Measurements from ENCODE around the gene DDR1. TPM values are rescaled to one million over a fixed set of nuclear protein-coding genes. Genes with fewer than 3 reads are reported as not detected.

Gene DDR1
- total and polyA plus RNA-seq, 2 experiments from 2014 or later, result 58.3 to 154 TPM

DNA sequence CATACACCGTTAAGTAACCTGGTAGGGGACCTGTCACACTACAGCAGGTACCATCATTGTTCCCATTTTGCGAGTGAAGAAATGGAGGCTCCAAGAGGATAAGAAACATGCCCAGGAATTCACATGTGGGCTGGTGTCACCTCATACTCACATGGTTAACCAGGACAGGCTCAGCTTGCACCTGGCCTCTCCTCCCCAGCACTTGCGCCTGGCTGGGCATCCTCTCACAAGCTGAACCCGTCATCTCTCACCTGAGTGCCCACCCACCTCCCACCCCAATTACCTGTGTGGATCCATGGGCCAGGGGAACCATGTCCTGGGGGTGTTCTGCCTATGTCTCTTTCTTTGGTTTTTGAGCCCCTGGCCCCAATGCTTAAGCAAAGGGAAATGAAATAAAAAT, 46.2 kb downstream of the DDR1 start:
- no peak overlapping the region for H3K27ac ChIP-seq (ENCODE audit: low read depth)
- Mint-ChIP-seq H3K4me1 (peaks cover 3% of the 10 kb centered on the region; the same call in 1 of the 3 replicates), H3K9me3 (peaks cover 14% of the 10 kb centered on the region), H3K27me3 (ENCODE audit: insufficient read depth, low read depth, poor library complexity) (peaks cover 12% of the 10 kb centered on the region), H3K27ac (no peak overlapping the region), H3K4me3 (no peak overlapping the region), H3K36me3 (ENCODE audit: low read depth) (peaks cover 32% of the 10 kb centered on the region)
- ATAC-seq (no peak), DNase-seq (ENCODE audit: low spot score) (no peak)
- no peaks in the 10 kb centered on the region for H4K20me1 ChIP-seq (replicated peaks; ENCODE audit: insufficient read depth)
- no peak for TF ChIP-seq POLR2AphosphoS5 (IDR thresholded peaks at IDR 0.05; ENCODE audit: low read depth)
- TF ChIP-seq EZH2phosphoT487 (IDR thresholded peaks at IDR 0.05; ENCODE audit: unreplicated experiment), result no peak
- TF ChIP-seq ZNF331 (CRISPR knock-in tag; IDR thresholded peaks at IDR 0.05; ENCODE audit: low read depth), result no peak
- no peak for TF ChIP-seq ZNF114 (CRISPR knock-in tag; IDR thresholded peaks at IDR 0.05)
- TF ChIP-seq NANOG (IDR thresholded peaks at IDR 0.05; ENCODE audit: borderline replicate concordance), result no peak
- no peak for TF ChIP-seq JUNB (IDR thresholded peaks at IDR 0.05; ENCODE audit: unreplicated experiment)
- no peak for TF ChIP-seq CREB1 (CRISPR knock-in tag; IDR thresholded peaks at IDR 0.05; ENCODE audit: low read depth)
- no peak for TF ChIP-seq STAT1 (IDR thresholded peaks at IDR 0.05; ENCODE audit: unreplicated experiment)
- TF ChIP-seq, protein P1, sequence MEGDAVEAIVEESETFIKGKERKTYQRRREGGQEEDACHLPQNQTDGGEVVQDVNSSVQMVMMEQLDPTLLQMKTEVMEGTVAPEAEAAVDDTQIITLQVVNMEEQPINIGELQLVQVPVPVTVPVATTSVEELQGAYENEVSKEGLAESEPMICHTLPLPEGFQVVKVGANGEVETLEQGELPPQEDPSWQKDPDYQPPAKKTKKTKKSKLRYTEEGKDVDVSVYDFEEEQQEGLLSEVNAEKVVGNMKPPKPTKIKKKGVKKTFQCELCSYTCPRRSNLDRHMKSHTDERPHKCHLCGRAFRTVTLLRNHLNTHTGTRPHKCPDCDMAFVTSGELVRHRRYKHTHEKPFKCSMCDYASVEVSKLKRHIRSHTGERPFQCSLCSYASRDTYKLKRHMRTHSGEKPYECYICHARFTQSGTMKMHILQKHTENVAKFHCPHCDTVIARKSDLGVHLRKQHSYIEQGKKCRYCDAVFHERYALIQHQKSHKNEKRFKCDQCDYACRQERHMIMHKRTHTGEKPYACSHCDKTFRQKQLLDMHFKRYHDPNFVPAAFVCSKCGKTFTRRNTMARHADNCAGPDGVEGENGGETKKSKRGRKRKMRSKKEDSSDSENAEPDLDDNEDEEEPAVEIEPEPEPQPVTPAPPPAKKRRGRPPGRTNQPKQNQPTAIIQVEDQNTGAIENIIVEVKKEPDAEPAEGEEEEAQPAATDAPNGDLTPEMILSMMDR (conservative IDR thresholded peaks at IDR 0.05; ENCODE audit: low read depth in 2 of 2), result no peak
- TF ChIP-seq, protein P2, sequence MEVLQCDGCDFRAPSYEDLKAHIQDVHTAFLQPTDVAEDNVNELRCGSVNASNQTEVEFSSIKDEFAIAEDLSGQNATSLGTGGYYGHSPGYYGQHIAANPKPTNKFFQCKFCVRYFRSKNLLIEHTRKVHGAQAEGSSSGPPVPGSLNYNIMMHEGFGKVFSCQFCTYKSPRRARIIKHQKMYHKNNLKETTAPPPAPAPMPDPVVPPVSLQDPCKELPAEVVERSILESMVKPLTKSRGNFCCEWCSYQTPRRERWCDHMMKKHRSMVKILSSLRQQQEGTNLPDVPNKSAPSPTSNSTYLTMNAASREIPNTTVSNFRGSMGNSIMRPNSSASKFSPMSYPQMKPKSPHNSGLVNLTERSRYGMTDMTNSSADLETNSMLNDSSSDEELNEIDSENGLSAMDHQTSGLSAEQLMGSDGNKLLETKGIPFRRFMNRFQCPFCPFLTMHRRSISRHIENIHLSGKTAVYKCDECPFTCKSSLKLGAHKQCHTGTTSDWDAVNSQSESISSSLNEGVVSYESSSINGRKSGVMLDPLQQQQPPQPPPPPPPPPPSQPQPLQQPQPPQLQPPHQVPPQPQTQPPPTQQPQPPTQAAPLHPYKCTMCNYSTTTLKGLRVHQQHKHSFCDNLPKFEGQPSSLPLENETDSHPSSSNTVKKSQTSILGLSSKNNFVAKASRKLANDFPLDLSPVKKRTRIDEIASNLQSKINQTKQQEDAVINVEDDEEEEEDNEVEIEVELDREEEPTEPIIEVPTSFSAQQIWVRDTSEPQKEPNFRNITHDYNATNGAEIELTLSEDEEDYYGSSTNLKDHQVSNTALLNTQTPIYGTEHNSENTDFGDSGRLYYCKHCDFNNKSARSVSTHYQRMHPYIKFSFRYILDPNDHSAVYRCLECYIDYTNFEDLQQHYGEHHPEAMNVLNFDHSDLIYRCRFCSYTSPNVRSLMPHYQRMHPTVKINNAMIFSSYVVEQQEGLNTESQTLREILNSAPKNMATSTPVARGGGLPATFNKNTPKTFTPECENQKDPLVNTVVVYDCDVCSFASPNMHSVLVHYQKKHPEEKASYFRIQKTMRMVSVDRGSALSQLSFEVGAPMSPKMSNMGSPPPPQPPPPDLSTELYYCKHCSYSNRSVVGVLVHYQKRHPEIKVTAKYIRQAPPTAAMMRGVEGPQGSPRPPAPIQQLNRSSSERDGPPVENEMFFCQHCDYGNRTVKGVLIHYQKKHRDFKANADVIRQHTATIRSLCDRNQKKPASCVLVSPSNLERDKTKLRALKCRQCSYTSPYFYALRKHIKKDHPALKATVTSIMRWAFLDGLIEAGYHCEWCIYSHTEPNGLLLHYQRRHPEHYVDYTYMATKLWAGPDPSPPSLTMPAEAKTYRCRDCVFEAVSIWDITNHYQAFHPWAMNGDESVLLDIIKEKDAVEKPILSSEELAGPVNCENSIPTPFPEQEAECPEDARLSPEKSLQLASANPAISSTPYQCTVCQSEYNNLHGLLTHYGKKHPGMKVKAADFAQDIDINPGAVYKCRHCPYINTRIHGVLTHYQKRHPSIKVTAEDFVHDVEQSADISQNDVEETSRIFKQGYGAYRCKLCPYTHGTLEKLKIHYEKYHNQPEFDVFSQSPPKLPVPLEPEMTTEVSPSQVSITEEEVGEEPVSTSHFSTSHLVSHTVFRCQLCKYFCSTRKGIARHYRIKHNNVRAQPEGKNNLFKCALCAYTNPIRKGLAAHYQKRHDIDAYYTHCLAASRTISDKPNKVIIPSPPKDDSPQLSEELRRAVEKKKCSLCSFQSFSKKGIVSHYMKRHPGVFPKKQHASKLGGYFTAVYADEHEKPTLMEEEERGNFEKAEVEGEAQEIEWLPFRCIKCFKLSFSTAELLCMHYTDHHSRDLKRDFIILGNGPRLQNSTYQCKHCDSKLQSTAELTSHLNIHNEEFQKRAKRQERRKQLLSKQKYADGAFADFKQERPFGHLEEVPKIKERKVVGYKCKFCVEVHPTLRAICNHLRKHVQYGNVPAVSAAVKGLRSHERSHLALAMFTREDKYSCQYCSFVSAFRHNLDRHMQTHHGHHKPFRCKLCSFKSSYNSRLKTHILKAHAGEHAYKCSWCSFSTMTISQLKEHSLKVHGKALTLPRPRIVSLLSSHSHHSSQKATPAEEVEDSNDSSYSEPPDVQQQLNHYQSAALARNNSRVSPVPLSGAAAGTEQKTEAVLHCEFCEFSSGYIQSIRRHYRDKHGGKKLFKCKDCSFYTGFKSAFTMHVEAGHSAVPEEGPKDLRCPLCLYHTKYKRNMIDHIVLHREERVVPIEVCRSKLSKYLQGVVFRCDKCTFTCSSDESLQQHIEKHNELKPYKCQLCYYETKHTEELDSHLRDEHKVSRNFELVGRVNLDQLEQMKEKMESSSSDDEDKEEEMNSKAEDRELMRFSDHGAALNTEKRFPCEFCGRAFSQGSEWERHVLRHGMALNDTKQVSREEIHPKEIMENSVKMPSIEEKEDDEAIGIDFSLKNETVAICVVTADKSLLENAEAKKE (CRISPR knock-in tag; IDR thresholded peaks at IDR 0.05), result no peak
- TF ChIP-seq, protein P3, sequence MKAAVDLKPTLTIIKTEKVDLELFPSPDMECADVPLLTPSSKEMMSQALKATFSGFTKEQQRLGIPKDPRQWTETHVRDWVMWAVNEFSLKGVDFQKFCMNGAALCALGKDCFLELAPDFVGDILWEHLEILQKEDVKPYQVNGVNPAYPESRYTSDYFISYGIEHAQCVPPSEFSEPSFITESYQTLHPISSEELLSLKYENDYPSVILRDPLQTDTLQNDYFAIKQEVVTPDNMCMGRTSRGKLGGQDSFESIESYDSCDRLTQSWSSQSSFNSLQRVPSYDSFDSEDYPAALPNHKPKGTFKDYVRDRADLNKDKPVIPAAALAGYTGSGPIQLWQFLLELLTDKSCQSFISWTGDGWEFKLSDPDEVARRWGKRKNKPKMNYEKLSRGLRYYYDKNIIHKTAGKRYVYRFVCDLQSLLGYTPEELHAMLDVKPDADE (IDR thresholded peaks at IDR 0.05), result no peak
- TF ChIP-seq EZH2 (IDR thresholded peaks at IDR 0.05; ENCODE audit: low read depth, unreplicated experiment), result no peak
- TF ChIP-seq, protein P4, sequence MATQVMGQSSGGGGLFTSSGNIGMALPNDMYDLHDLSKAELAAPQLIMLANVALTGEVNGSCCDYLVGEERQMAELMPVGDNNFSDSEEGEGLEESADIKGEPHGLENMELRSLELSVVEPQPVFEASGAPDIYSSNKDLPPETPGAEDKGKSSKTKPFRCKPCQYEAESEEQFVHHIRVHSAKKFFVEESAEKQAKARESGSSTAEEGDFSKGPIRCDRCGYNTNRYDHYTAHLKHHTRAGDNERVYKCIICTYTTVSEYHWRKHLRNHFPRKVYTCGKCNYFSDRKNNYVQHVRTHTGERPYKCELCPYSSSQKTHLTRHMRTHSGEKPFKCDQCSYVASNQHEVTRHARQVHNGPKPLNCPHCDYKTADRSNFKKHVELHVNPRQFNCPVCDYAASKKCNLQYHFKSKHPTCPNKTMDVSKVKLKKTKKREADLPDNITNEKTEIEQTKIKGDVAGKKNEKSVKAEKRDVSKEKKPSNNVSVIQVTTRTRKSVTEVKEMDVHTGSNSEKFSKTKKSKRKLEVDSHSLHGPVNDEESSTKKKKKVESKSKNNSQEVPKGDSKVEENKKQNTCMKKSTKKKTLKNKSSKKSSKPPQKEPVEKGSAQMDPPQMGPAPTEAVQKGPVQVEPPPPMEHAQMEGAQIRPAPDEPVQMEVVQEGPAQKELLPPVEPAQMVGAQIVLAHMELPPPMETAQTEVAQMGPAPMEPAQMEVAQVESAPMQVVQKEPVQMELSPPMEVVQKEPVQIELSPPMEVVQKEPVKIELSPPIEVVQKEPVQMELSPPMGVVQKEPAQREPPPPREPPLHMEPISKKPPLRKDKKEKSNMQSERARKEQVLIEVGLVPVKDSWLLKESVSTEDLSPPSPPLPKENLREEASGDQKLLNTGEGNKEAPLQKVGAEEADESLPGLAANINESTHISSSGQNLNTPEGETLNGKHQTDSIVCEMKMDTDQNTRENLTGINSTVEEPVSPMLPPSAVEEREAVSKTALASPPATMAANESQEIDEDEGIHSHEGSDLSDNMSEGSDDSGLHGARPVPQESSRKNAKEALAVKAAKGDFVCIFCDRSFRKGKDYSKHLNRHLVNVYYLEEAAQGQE (IDR thresholded peaks at IDR 0.05; ENCODE audit: unreplicated experiment), result no peak
- H3K9me2 ChIP-seq (ENCODE audit: insufficient read depth), result no peaks in the 10 kb centered on the region
- H3K4me3 ChIP-seq, result no peak overlapping the region
- H3F3A ChIP-seq (replicated peaks; ENCODE audit: low read depth), result no peaks in the 10 kb centered on the region
- H3K27me3 ChIP-seq (ENCODE audit: insufficient read depth), result no peaks in the 10 kb centered on the region
- no peaks in the 10 kb centered on the region for H3K36me3 ChIP-seq (ENCODE audit: insufficient read depth)
- no peaks in the 10 kb centered on the region for H3K4me1 ChIP-seq (ENCODE audit: insufficient read depth)
- no peak overlapping the region for H3K4me2 ChIP-seq
- no peak overlapping the region for H2AFZ ChIP-seq
- no peaks in the 10 kb centered on the region for H3K79me2 ChIP-seq (replicated peaks; ENCODE audit: insufficient read depth)

Measured in GM23338 (cell line).